Amniotic stem cell (primary cell): ENCODE measurements around the gene IBA57.
"Not testable (repeated sequence)": the region's sequence is repeated elsewhere in the genome, so short reads cannot be mapped to it uniquely, and the experiment has no call there.

ENCODE experiments used
- DNase-seq: peaks from one replicate; lab custom pipeline; 2025; lab: John Stamatoyannopoulos, UW

The IBA57 gene

DNA sequence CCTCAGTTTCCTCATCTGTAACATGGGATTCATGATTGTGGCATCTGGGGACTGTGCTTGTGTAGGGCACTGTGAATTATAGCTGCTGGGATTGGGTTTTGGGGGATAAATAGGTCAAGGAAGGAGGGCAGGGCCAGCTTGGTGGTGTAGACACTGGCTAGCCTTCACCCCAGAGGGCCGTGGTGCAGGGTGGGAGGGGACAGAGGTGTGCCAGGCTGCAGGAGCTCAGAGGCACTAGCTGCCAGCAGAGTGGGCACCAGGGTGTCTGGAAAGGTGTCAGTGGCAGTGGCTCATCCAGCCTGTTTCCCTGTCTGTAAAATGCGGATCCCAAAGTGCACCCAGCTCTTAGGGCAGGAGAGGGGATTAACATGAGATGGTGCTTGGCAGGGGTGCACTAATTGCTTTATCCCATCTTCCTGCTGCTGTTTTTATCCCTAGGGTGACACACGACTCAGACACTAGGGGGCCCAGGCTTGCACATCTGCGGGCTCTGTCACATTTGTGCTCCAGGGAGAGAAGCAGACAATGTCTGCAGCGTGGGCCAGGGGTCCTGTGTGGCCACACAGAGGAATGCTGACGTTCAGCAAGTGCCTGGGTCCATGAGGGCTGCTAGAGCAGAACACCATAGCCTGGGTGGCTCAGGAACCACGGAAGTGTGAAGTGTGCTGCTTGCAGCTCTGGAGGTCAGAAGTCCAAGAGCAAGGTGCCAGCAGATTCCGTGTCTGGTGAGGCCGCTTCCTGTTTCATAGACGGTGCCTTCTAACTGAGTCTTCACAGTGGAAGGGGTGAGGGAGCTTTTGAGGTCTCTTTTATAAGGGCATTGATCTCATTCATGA is 61.6 kb downstream of the IBA57 start:
- no peak for DNase-seq

GRCh38 chr1:228228147-228228546 is 62.5 kb downstream of the IBA57 start:
- DNase-seq, result not testable (repeated sequence)

DNA sequence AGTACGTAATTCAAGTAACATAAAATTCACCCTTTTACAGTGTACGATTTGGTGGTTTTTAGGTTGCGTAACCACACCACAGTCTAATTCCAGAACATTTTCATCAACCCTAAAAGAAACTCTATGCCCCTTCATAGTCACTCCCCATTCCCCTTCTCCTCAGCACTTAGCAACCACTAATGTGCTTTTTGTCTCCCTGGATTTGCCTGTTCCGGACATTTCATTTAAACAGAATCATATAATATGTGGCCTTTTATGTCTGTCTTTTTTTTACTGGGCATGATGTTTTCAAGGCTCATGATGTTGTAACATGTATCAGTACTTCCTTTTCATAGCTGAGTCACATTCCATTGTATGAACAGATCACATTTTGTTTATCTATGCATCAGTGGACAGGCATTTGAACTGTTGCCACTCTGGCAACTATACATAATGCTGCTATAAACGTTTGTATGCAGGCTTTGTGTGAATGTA is 63.0 kb downstream of the IBA57 start:
- DNase-seq, result peak; percentile 80

DNA sequence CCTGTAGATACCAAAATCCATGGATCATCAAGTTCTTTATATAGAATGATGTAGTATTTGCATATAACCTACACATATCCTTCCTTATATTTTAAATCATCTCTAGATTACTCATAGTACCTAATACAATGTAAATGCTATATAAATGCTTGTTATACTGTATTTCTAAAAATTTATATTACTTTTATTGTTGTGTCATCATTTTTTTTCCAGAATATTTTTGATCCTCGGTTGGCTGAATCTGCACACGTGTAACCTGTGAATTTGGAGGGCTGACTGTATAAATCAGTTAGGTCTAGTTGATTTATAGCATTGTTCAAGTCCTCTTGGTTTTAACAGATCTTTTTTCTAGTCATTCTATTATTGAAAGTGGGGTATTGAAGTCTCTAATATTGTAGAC is 65.6 kb downstream of the IBA57 start:
- DNase-seq, result no peak
